ENCODE results near the gene FOXR1. TPM values are rescaled to one million over a fixed set of nuclear protein-coding genes. Genes with fewer than 3 reads are reported as not detected.

The FOXR1 gene
- total RNA-seq, 1 donor from 2014 or later, result not detected

GRCh38 chr11:119030029-119030328, 58.4 kb downstream of the FOXR1 start:
- peaks cover 15% of the 10 kb centered on the region for H3K4me1 Mint-ChIP-seq
- TF ChIP-seq, protein P1, sequence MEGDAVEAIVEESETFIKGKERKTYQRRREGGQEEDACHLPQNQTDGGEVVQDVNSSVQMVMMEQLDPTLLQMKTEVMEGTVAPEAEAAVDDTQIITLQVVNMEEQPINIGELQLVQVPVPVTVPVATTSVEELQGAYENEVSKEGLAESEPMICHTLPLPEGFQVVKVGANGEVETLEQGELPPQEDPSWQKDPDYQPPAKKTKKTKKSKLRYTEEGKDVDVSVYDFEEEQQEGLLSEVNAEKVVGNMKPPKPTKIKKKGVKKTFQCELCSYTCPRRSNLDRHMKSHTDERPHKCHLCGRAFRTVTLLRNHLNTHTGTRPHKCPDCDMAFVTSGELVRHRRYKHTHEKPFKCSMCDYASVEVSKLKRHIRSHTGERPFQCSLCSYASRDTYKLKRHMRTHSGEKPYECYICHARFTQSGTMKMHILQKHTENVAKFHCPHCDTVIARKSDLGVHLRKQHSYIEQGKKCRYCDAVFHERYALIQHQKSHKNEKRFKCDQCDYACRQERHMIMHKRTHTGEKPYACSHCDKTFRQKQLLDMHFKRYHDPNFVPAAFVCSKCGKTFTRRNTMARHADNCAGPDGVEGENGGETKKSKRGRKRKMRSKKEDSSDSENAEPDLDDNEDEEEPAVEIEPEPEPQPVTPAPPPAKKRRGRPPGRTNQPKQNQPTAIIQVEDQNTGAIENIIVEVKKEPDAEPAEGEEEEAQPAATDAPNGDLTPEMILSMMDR (IDR thresholded peaks at IDR 0.05), result no peak
- H3K27me3 Mint-ChIP-seq, result no peaks in the 10 kb centered on the region
- DNase-seq (peak; percentile 31), ATAC-seq (ENCODE audit: low read depth) (no peak)
- POLR2A ChIA-PET, result interaction anchor here (1.0 to 1.5 kb wide), 4 partner anchors 11 to 55 kb away, joined by 3 to 21 read pairs (median 4); partner anchors contain the start of genes HMBS, RPS25, TRAPPC4 and VPS11
- H3K27ac Mint-ChIP-seq, result peak overlapping the region; percentile 0
- peak overlapping the region; percentile 85 for H3K4me3 Mint-ChIP-seq
- H3K9me3 Mint-ChIP-seq, result no peaks in the 10 kb centered on the region
- intact Hi-C loops (cut with micrococcal nuclease), result loop anchor here (1.0 to 2.0 kb wide), 11 partner anchors 12 to 339 kb away; partner anchors contain the start of genes CENATAC, HINFP, HYOU1 and RPS25
- CTCF ChIA-PET, result no interaction called here
- peaks cover 17% of the 10 kb centered on the region for H3K36me3 Mint-ChIP-seq (ENCODE audit: low read depth)

GRCh38 chr11:119030329-119031047, 58.9 kb downstream of the FOXR1 start, which contains the start of gene SLC37A4:
SLC37A4 (minus strand) TSS chr11:119030877.
- ATAC-seq (ENCODE audit: low read depth), result peak; percentile 95
- ChIA-PET POLR2A (interaction anchor here (1.0 to 1.5 kb wide), 4 partner anchors 12 to 54 kb away, joined by 3 to 21 read pairs (median 4); partner anchors contain the start of genes HMBS, RPS25, TRAPPC4 and VPS11), CTCF (no interaction called here)
- TF ChIP-seq, protein P1 (IDR thresholded peaks at IDR 0.05), result no peak
- H3K36me3 Mint-ChIP-seq (ENCODE audit: low read depth), result peaks cover 12% of the 10 kb centered on the region
- peak; percentile 99 for DNase-seq
- H3K9me3 Mint-ChIP-seq, result no peaks in the 10 kb centered on the region
- intact Hi-C loops (cut with micrococcal nuclease), result loop anchor here (1.0 to 2.0 kb wide), 11 partner anchors 12 to 340 kb away; partner anchors contain the start of genes CENATAC, HINFP, HYOU1 and RPS25
- H3K4me3 Mint-ChIP-seq, result peak within 1 kb of the TSS; percentile 85
- peak within 1 kb of the TSS; percentile 61 for H3K27ac Mint-ChIP-seq
- H3K4me1 Mint-ChIP-seq, result peaks cover 15% of the 10 kb centered on the region
- H3K27me3 Mint-ChIP-seq, result no peaks in the 10 kb centered on the region

Other genes starting within 250 kb of the FOXR1 start
- 263 and 297 TPM in 2 replicates for gene DDX6, start 180.6 kb upstream of the FOXR1 start, total RNA-seq
- 198 and 199 TPM in 2 replicates for gene CXCR5, start 87.9 kb upstream of the FOXR1 start, total RNA-seq
- gene BCL9L, start 45.8 kb upstream of the FOXR1 start, total RNA-seq, result 20.4 and 21.9 TPM in 2 replicates
- 0.27 TPM in 1 of 2 replicates, not detected in the other for gene UPK2, start 15.5 kb upstream of the FOXR1 start, total RNA-seq
- 66.4 and 85.7 TPM in 2 replicates for gene CENATAC, start 26.4 kb downstream of the FOXR1 start, total RNA-seq
- gene RPS25, start 46.6 kb downstream of the FOXR1 start, total RNA-seq, result 2,191 and 2,534 TPM in 2 replicates
- gene TRAPPC4, start 47.0 kb downstream of the FOXR1 start, total RNA-seq, result 56.8 and 60.1 TPM in 2 replicates
- gene SLC37A4, start 59.1 kb downstream of the FOXR1 start, total RNA-seq, result 12.0 and 12.1 TPM in 2 replicates
- gene HYOU1, start 85.4 kb downstream of the FOXR1 start, total RNA-seq, result 120 and 122 TPM in 2 replicates
- 49.6 and 53.6 TPM in 2 replicates for gene VPS11, start 96.1 kb downstream of the FOXR1 start, total RNA-seq
- 17.5 and 26.9 TPM in 2 replicates for gene HMBS, start 113.1 kb downstream of the FOXR1 start, total RNA-seq
- gene DPAGT1, start 130.1 kb downstream of the FOXR1 start, total RNA-seq, result 31.0 and 33.1 TPM in 2 replicates
- 6.5 and 6.7 TPM in 2 replicates for gene C2CD2L, start 135.6 kb downstream of the FOXR1 start, total RNA-seq
- 47.8 and 62.6 TPM in 2 replicates for gene HINFP, start 149.8 kb downstream of the FOXR1 start, total RNA-seq
- not detected in 2 replicates for gene ABCG4, start 177.3 kb downstream of the FOXR1 start, total RNA-seq
- gene NLRX1, start 197.0 kb downstream of the FOXR1 start, total RNA-seq, result 9.8 TPM in 2 replicates
- gene NHERF4, start 213.7 kb downstream of the FOXR1 start, total RNA-seq, result 0.13 and 0.27 TPM in 2 replicates
- gene CBL, start 234.6 kb downstream of the FOXR1 start, total RNA-seq, result 26.2 and 27.8 TPM in 2 replicates

Data from activated B cell treated with CpG ODN at 0.5 μM for 24 hours (primary cell).